ENCODE data around the gene TCF7L1. TPM values are rescaled to one million over a fixed set of nuclear protein-coding genes. Genes with fewer than 3 reads are reported as not detected.

TCF7L1 gene
- total and polyA plus RNA-seq, 9 of the 15 experiments (the other 6 are each of a cell fraction or from before 2014, with no cell fraction given), result 0.03 to 0.11 (median 0.07) TPM; not detected in 5

- Histone ChIP-seq H3K4me1 (replicated peaks in 1 of 2; ENCODE audit: control insufficient read depth in 2 of 2, insufficient read depth in 2 of 2, low read length in 2 of 2) (no peaks in the 10 kb centered on the region), H2AFZ (ENCODE audit: low read depth, low read length) (no peak overlapping the region), H3K4me3 (no peak overlapping the region), H3K27me3 (ENCODE audit: control insufficient read depth in 2 of 2, insufficient read depth in 2 of 2, low read length in 2 of 2) (peaks cover 2 to 20% of the 10 kb centered on the region in 2 experiments; a peak in 2 of 5 replicates), H3K9me1 (ENCODE audit: control insufficient read depth, insufficient read depth, low read length) (no peaks in the 10 kb centered on the region), H3K79me2 (ENCODE audit: control insufficient read depth, insufficient read depth, low read length) (no peaks in the 10 kb centered on the region), H3K9ac (ENCODE audit: insufficient read depth in 1 of 2, low read depth in 2 of 2, low read length in 2 of 2) (no peak overlapping the region), H3K4me2 (ENCODE audit: insufficient read depth, low read length) (no peak overlapping the region), H3K36me3 (ENCODE audit: control insufficient read depth, insufficient read depth, low read length) (no peaks in the 10 kb centered on the region), H4K20me1 (replicated peaks; ENCODE audit: control insufficient read depth, insufficient read depth, low read length) (0 out of 2 replicates have a peak, but pooled peaks cover 3% of the 10 kb centered on the region), H3K9me3 (replicated peaks; ENCODE audit: control insufficient read depth, insufficient read depth, low read depth, low read length) (no peaks in the 10 kb centered on the region), H3K27ac (ENCODE audit: extremely low read depth, low read depth, low read length) (no peak overlapping the region)
- FAIRE-seq (no peak), DNase-seq (ENCODE audit: extremely low read depth in 1 of 4, low spot score in 3 of 4) (no peak), ATAC-seq (no peak)
- ChIA-PET POLR2A (no interaction called here), CTCF (ENCODE audit: low intra/inter-chr PET ratio) (no interaction called here)
- no peak for TF ChIP-seq ZNF436 (CRISPR knock-in tag; IDR thresholded peaks at IDR 0.05)
- no peak for TF ChIP-seq ZNF609 (CRISPR knock-in tag; IDR thresholded peaks at IDR 0.05; ENCODE audit: borderline replicate concordance)
- no peak for TF ChIP-seq PHF8 (IDR thresholded peaks at IDR 0.05; ENCODE audit: borderline replicate concordance, low read length)
- intact Hi-C loops (cut with micrococcal nuclease), result no loop called here
- no TSS peak for BruUV-seq (replicated peaks)
- in situ Hi-C loops (cut with MboI), result no loop called here
Measured at GRCh38 chr2:85119900-85120299, 13.3 kb upstream of the TCF7L1 start.

Data from K562 (cell line).